Prostate gland (tissue), 2 donors: Measurements from ENCODE around the gene NUCKS1.

Source experiments
- CTCF ChIP-seq, 4 experiments: fragments of 200-600 bp in 2 of 4; fragments of 450-650 bp in 2 of 4; sonication (generic) in 2 of 4; IDR thresholded peaks; 1 replicate in 3 of 4; 2 replicates in 1 of 4; pipeline ENCODE4 v1.5.1; 2016 to 2019; ENCODE audit warnings: antibody characterized with exemption in 4 of 4, mild to moderate bottlenecking in 2 of 4, moderate library complexity in 2 of 4
- POLR2A ChIP-seq: fragments of 450-650 bp; IDR thresholded peaks from one replicate; pipeline ENCODE4 v1.6.1; 2016; ENCODE audit warnings: antibody characterized with exemption, mild to moderate bottlenecking

GRCh38 chr1:205729945-205730610 is 19.9 kb downstream of the NUCKS1 start:
- TF ChIP-seq CTCF (IDR thresholded peaks at IDR 0.05) (no peak), POLR2A (no peak)
